ENCODE results near the gene CCIN.
A peak's percentile ranks its signal among the peaks of the same experiment; 100 is the strongest.
"Not testable (repeated sequence)": the region's sequence is repeated elsewhere in the genome, so short reads cannot be mapped to it uniquely, and the experiment has no call there.

Gene CCIN

DNA sequence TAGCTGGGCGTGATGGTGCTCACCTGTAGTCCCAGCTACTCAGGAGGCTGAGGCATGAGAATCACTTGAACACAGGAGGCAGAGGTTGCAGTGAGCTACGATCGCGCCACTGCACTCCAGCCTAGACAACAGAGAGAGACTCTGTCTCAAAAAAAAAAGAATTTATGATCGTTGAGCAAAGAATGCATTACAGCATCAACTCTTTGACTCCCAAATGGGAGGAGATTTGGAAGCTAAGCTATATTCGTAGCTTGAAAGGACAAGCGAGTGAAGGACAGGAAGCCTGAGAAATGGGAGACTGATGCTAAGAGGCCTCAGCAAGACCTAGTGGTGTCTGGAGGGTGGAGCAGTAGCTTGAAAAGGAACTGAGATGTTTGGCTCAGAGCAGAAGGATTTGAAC lies 10.3 kb upstream of the CCIN start:
- no peak for DNase-seq (ENCODE audit: low read depth in 2 of 2)

DNA sequence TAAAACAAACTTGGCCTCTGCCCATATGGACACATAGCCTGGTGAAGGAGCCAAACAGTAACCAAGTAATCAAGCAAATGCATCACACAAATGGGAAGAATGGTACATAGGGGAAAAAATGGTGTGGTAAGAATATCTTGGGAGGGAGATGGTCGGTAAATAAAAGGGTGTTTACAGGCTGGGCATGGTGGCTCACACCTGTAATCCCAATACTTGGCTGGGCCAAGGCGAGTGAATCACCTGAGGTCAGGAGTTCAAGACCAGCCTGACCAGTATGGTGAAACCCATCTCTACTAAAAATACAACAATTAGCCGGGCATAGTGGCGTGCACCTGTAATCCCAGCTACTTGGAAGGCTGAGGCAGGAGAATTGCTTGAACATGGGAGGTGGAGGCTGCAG lies 9.7 kb upstream of the CCIN start:
- DNase-seq (ENCODE audit: low read depth in 2 of 2) = not testable (repeated sequence)

DNA sequence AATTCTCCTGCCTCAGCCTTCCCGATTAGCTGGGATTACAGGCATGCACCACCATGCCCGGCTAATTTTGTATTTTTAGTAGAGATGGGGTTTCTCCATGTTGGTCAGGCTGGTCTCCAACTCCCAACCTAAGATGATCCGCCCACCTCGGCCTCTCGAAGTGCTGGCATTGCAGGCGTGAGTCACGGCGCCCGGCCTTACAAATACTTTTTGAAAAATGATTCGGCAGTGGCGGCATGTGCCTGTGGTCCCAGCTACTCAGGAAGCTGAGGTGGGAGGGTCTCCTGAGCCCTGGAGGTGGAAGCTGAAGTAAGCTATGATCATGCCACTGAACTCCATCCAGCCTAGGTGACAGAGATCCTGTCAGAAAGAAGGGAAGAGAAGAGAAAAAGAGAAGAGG lies 9.1 kb upstream of the CCIN start:
- not testable (repeated sequence) for DNase-seq (ENCODE audit: low read depth in 2 of 2)

DNA sequence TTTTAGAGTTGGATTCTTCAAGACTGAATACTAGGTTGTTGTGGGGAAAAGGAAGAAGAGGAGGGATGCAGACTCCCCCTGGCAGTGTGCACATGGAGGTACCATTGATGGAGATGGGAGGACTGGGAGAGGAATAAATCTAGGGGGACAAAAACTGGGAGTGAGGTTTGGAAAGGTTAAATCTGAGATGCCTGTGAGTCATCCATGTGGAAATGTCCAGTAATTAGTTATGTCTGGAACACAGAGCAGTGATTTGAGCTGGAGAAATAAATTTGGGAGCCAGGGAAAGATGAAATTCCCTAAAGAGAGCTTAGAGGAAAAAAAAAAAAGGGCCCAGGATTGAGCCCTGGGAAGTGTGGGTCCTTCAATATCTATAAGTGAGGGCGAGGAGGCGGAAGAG lies 8.0 kb upstream of the CCIN start:
- no peak for DNase-seq (ENCODE audit: low read depth in 2 of 2)

GRCh38 chr9:36162211-36162738 lies 6.9 kb upstream of the CCIN start:
- DNase-seq (ENCODE audit: low read depth in 2 of 2) = no peak

GRCh38 chr9:36163049-36163785 lies 6.0 kb upstream of the CCIN start:
- no peak for DNase-seq (ENCODE audit: low read depth in 2 of 2)

- no peak for DNase-seq (ENCODE audit: low read depth in 2 of 2)
These were observed 5.4 kb upstream of the CCIN start for GRCh38 chr9:36163786-36164170.

- DNase-seq (ENCODE audit: low read depth in 2 of 2) = no peak
These were observed 4.8 kb upstream of the CCIN start for GRCh38 chr9:36164372-36164771.

GRCh38 chr9:36164989-36165388 lies 4.2 kb upstream of the CCIN start:
- DNase-seq (ENCODE audit: low read depth in 2 of 2) = no peak

DNA sequence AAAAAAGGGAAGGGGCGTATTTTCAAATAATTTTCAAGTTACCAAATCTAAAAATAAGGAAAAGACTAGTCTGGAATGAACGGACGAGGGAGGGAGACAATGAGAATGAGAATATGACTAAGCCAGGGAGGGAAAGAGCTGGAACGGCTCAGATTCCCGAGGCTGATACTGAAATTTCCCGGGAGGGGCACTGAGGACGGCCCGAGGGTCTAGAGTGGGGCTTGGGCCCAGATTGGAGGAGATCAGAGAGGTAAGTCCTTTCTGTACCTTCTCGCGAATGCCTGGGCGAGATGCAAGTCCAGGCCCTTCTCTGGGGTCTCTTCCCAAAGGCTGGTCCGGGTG lies 3.4 kb upstream of the CCIN start:
- no peak for DNase-seq (ENCODE audit: low read depth in 2 of 2)

DNA sequence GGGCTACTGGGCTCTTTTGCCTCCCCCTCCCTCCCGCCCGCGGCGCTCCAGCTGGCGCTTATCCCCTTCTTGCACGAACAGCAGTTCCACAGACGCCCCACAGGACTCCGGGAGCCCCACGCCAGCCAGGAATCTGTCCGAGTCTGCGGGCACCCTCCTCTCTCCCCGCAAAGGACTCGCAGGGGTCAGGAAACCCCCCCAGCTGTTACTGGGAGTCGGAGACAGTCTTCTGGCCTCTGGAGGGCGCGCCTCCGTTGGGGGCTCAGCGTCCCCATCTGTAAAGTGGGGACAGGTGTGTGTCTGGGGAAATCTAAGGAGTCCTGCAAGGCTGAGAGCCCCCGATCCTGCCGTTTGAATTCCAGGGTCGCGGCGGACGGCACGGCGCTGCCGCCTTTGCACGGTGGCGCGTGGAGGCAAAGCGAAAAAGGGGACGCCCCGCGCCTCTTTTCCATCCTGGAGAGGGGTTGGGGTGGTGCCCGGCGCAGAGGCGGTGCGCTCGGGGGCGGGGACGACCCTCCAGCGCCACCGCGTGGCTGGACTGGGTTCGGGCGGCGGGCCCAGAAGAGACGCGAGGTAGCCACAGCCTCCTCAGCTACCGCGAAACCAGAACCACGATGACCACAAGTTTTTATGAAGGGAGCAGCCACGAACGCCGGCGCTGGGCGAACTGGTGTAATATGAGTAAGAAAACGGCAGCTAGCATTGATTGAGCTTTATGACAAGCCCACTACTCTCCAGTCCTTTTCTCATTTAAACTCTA lies 2.8 kb upstream of the CCIN start:
- DNase-seq (ENCODE audit: low read depth in 2 of 2) = peak; percentile 64 to 68

DNA sequence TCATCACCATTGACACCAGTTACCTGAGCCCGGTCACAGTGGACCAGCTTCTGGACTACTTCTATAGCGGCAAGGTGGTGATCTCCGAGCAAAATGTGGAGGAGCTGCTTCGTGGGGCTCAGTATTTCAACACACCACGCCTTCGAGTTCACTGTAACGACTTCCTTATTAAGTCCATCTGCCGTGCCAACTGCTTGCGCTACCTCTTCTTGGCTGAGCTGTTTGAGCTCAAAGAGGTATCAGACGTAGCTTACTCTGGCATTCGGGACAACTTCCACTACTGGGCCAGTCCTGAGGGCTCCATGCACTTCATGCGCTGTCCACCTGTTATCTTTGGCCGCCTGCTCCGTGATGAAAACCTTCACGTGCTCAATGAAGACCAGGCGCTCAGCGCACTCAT lies 520 bp downstream of the CCIN start:
- DNase-seq (ENCODE audit: low read depth in 2 of 2) = no peak

GRCh38 chr9:36170531-36170930 lies 1.3 kb downstream of the CCIN start:
- DNase-seq (ENCODE audit: low read depth in 2 of 2) = no peak

DNA sequence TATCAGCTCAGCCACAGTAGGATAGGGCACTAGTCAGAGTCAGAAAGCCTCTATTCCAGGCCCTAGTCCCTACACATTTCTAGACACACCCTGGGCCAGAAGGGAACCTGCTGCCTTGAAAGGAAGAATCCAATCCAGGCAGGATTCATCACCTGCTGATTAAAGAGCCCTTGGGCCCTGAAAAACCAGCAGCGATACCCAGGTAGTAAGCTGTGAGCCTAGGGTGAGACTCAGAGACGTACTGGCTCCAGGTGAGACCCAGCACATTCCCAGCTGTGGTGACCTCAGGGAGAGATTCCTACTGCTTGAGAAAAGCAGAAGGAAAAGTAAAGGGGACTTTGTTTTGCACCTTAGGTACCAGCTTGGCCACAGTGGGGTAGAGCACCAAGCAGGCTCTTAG lies 4.7 kb downstream of the CCIN start:
- no peak for DNase-seq (ENCODE audit: low read depth in 2 of 2)

DNA sequence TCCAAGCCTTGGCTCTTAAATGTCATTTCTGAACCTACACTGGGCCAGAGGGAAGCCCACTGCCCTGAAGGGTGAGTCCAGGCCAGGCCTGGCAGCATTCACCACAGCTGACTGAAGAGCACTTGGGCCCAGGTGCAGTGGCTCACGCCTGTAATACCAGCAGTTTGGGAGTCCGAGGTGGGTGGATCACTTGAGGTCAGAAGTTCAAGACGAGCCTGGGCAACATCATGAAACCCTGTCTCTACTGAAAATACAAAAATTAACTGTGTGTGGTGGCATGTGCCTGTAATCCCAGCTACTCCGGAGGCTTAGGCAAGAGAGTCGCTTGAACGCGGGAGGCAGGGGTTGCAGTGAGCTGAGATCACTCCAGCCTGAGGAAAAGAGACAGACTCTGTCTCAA lies 5.1 kb downstream of the CCIN start:
- DNase-seq (ENCODE audit: low read depth in 2 of 2) = no peak

- no peak for DNase-seq (ENCODE audit: low read depth in 2 of 2)
These were observed 5.5 kb downstream of the CCIN start for GRCh38 chr9:36174731-36175130.

GRCh38 chr9:36175209-36175608 lies 6.0 kb downstream of the CCIN start:
- DNase-seq (ENCODE audit: low read depth in 2 of 2) = not testable (repeated sequence)

DNA sequence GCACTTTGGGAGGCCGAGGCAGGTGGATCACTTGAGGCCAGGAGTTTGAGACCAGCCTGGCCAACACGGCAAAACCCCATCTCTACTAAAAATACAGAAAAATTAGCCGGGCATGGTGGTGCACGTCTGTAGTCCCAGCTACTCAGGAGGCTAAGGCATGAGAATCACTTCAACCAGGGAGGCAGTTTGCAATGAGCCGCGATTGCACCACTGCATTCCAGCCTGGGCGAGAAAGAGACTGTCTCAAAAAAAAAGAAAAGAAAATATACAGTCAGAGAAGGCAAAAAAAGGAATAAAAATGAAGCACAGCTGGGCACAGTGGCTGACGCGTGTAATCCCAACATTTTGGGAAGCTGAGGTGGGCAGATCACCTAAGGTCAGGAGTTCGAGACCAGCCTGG lies 7.3 kb downstream of the CCIN start:
- DNase-seq (ENCODE audit: low read depth in 2 of 2) = not testable (repeated sequence)

- DNase-seq (ENCODE audit: low read depth in 2 of 2) = no peak
These were observed 8.4 kb downstream of the CCIN start for GRCh38 chr9:36177571-36177970.

DNA sequence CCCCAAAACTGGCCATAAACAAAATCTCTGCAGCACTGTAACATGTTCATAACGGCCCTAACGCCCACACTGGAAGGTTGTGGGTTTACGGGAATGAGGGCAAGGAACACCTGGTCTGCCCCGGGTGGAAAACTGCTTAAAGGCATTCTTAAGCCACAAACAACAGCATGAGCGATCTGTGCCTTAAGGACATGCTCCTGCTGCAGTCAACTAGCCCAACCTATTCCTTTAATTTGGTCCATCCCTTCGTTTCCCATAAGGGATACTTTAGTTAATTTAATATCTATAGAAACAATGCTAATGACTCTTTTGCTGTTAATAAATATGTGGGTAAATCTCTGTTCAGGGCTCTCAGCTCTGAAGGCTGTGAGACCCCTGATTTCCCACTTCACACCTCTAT lies 11.1 kb downstream of the CCIN start:
- not testable (repeated sequence) for DNase-seq (ENCODE audit: low read depth in 2 of 2)

DNA sequence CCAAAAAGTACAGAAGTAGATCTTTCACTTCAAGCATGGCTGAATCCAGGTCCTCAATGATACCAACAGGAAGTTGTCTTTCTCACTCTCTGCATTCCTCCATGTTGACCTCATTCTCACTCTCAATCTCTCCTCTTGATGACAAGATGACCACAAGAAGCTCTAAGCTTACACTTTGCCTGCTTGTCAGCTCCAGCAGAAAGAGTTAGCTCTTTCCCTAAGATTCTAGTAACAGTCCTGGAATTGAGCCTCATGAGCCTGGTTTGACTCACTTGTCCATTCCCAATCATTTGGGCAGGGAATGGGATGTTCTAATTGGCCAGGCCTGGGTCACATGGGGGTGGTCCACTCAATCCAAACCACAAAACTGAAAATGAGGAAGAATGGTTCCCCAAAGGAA lies 18.2 kb downstream of the CCIN start:
- DNase-seq (ENCODE audit: low read depth in 2 of 2) = no peak

- no peak for DNase-seq (ENCODE audit: low read depth in 2 of 2)
These were observed 19.0 kb downstream of the CCIN start for GRCh38 chr9:36188212-36188611.

GRCh38 chr9:36189976-36190375 lies 20.8 kb downstream of the CCIN start:
- no peak for DNase-seq (ENCODE audit: low read depth in 2 of 2)
